PC-9 (cell line): ENCODE measurements around the gene EFCAB7. TPM values are rescaled to one million over a fixed set of nuclear protein-coding genes. Genes with fewer than 3 reads are reported as not detected.
A peak's percentile ranks its signal among the peaks of the same experiment; 100 is the strongest.

Experiments used
- BruUV-seq: library from RNA; stranded (reverse); fragments of 400-500 nt; replicated peaks from 2 replicates; lab custom pipeline; 2021; lab: Mats Ljungman, UMichigan
- CTCF ChIA-PET: fragments of 300-600 bp; sonication (Branson Sonifier 250); formaldehyde crosslinking; loops from one replicate; lab custom pipeline; 2022; ENCODE audit warnings: antibody characterized with exemption; lab: Charles Lee
- POLR2A ChIA-PET: fragments of 300-600 bp; sonication (Branson Sonifier 250); formaldehyde crosslinking; loops from one replicate; lab custom pipeline; 2022; ENCODE audit warnings: antibody characterized with exemption; ENCODE audit not compliant: unreplicated experiment; lab: Charles Lee
- DNase-seq, 2 experiments: peaks; one replicate each; pipeline versions ENCODE4 v3.0.0 to v3.0.0-alpha.2; 2015 to 2022; ENCODE audit warnings: mixed read lengths in 1 of 2
- H2AFZ ChIP-seq: fragments of 200-600 bp; sonication (generic); 2 replicates; pipeline ENCODE4 v1.8.1; 2017; ENCODE audit warnings: antibody characterized with exemption
- H3F3A ChIP-seq: fragments of 200-600 bp; sonication (generic); 2 replicates; pipeline ENCODE4 v1.8.1; 2017; ENCODE audit warnings: antibody characterized with exemption, mild to moderate bottlenecking, low read depth; ENCODE audit not compliant: insufficient read depth
- H3K27ac ChIP-seq: fragments of 200-600 bp; sonication (generic); 2 replicates; pipeline ENCODE4 v1.6.1; 2016; ENCODE audit warnings: mixed run types
- H3K27me3 ChIP-seq: fragments of 200-600 bp; sonication (generic); 2 replicates; pipeline ENCODE4 v1.6.1; 2016; ENCODE audit warnings: low read depth, mixed run types; ENCODE audit not compliant: insufficient read depth
- H3K36me3 ChIP-seq: fragments of 200-600 bp; sonication (generic); 2 replicates; pipeline ENCODE4 v1.6.1; 2016; ENCODE audit warnings: low read depth, mixed run types
- H3K4me1 ChIP-seq: fragments of 200-600 bp; sonication (generic); replicated peaks from 2 replicates; pipeline ENCODE4 v1.6.1; 2016; ENCODE audit warnings: mixed run types; ENCODE audit not compliant: insufficient read depth
- H3K4me2 ChIP-seq: fragments of 200-600 bp; sonication (generic); 2 replicates; pipeline ENCODE4 v1.6.1; 2017; ENCODE audit warnings: mixed run types
- H3K4me3 ChIP-seq: fragments of 200-600 bp; sonication (generic); 2 replicates; pipeline ENCODE4 v1.6.1; 2016; ENCODE audit warnings: mixed run types
- H3K79me2 ChIP-seq: fragments of 200-600 bp; sonication (generic); 2 replicates; pipeline ENCODE4 v1.6.1; 2017; ENCODE audit warnings: low read depth, mixed run types
- H3K9me2 ChIP-seq: fragments of 200-600 bp; sonication (generic); 2 replicates; pipeline ENCODE4 v1.8.1; 2017; ENCODE audit warnings: mild to moderate bottlenecking; ENCODE audit not compliant: insufficient read depth
- H3K9me3 ChIP-seq: fragments of 200-600 bp; sonication (generic); 2 replicates; pipeline ENCODE4 v1.8.1; 2016; ENCODE audit warnings: low read depth; ENCODE audit not compliant: insufficient read depth
- H4K20me1 ChIP-seq: fragments of 200-600 bp; sonication (generic); 2 replicates; pipeline ENCODE4 v1.8.1; 2017; ENCODE audit not compliant: insufficient read depth
- EZH2 ChIP-seq: fragments of 200-600 bp; sonication (generic); IDR thresholded peaks from 2 replicates; pipeline ENCODE4 v1.8.0; 2017; ENCODE audit warnings: antibody characterized with exemption, low read depth
- intact Hi-C: fragments of 100-400 bp; cut with micrococcal nuclease; formaldehyde crosslinking; loops from one replicate; pipeline ENCODE4 v1.10.0; 2022; ENCODE audit not compliant: unreplicated experiment
- total RNA-seq: library from RNA; stranded (reverse); gene quantifications from 2 replicates; pipeline ENCODE4 v1.2.3, GENCODE V29; 2021
- TF ChIP-seq, protein P1 (sequence below): fragments of 200-600 bp; sonication (generic); conservative IDR thresholded peaks from 2 replicates; pipeline ENCODE4 v1.6.1; 2017; ENCODE audit warnings: mixed run types, antibody characterized with exemption, mild to moderate bottlenecking, moderate library complexity

The EFCAB7 gene
- total RNA-seq, 1 experiment from 2014 or later = 11.2 TPM

DNA sequence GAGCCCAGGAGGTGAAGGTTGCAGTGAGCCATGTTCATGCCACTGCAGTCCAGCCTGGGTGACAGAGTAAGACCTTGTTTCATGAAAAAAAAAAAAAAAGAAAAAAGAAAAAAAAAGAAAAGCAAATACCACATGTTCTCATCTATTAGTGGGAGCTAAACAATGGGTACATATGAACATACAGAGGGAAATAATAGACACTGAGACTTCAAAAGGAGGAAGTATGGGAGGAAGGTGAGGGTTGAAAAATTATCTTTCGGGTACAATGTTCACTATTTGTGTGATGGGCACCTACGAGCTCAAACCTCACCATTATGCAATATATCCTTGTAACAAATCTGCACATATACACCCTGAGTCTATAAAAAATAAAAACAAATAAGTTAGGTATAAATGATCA lies 6.7 kb upstream of the EFCAB7 start:
- no TSS peak for BruUV-seq
- DNase-seq = no peak
- Histone ChIP-seq H3K4me2 (no peak overlapping the region), H3K79me2 (peaks cover 31% of the 10 kb centered on the region), H4K20me1 (no peaks in the 10 kb centered on the region), H3K27me3 (no peaks in the 10 kb centered on the region), H3K9me2 (no peaks in the 10 kb centered on the region), H3K4me3 (no peak overlapping the region), H3F3A (no peaks in the 10 kb centered on the region; the same call in 1 of the 2 replicates), H3K4me1 (peaks cover 4% of the 10 kb centered on the region), H3K27ac (no peak overlapping the region), H2AFZ (no peak overlapping the region), H3K36me3 (no peaks in the 10 kb centered on the region), H3K9me3 (no peaks in the 10 kb centered on the region)
- ChIA-PET POLR2A (no interaction called here), CTCF (no interaction called here)
- no peak for TF ChIP-seq EZH2
- TF ChIP-seq, protein P1, sequence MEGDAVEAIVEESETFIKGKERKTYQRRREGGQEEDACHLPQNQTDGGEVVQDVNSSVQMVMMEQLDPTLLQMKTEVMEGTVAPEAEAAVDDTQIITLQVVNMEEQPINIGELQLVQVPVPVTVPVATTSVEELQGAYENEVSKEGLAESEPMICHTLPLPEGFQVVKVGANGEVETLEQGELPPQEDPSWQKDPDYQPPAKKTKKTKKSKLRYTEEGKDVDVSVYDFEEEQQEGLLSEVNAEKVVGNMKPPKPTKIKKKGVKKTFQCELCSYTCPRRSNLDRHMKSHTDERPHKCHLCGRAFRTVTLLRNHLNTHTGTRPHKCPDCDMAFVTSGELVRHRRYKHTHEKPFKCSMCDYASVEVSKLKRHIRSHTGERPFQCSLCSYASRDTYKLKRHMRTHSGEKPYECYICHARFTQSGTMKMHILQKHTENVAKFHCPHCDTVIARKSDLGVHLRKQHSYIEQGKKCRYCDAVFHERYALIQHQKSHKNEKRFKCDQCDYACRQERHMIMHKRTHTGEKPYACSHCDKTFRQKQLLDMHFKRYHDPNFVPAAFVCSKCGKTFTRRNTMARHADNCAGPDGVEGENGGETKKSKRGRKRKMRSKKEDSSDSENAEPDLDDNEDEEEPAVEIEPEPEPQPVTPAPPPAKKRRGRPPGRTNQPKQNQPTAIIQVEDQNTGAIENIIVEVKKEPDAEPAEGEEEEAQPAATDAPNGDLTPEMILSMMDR = no peak
- intact Hi-C loops = no loop called here

DNA sequence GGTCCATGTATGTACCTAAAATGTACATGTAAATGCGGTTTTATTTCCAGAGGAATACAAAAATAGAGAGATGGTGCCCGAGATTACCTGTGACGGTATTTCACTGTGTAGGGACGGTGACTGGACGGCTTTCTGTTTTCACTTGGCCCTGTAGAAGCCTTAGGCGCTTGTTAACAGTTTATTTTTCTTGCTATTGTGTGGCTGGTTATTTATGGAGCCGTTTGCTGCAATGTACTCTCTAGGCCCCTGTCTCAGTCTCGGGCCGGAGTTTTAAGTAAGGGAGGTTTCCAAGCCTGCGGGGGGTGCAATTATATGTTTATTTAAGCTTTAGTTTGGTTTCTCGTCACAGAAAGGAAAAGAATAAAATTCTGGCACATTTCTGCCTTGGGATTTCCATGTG lies 413 bp downstream of the EFCAB7 start:
- Histone ChIP-seq H3K4me3 (peak overlapping the region; percentile 98), H3K9me3 (no peaks in the 10 kb centered on the region), H3F3A (peaks cover 6% of the 10 kb centered on the region; the same call in 1 of the 2 replicates), H3K27ac (peak overlapping the region; percentile 67), H3K36me3 (peaks cover 14% of the 10 kb centered on the region), H3K4me2 (peak overlapping the region; percentile 97), H3K27me3 (no peaks in the 10 kb centered on the region), H3K4me1 (peaks cover 24% of the 10 kb centered on the region), H3K79me2 (peaks cover 49% of the 10 kb centered on the region), H2AFZ (peak overlapping the region; percentile 100), H3K9me2 (no peaks in the 10 kb centered on the region), H4K20me1 (no peaks in the 10 kb centered on the region)
- DNase-seq = no peak
- BruUV-seq = TSS peak; percentile 65
- ChIA-PET POLR2A (interaction anchor here (0.7 kb wide), 3 partner anchors 89 to 1902 kb away, joined by 3 read pairs; no protein-coding TSS in a partner anchor), CTCF (interaction anchor here (1.6 kb wide), 1 partner anchor 151 kb away, joined by 3 read pairs; no protein-coding TSS in a partner anchor)
- TF ChIP-seq EZH2 = no peak
- TF ChIP-seq, protein P1 = no peak
- intact Hi-C loops = loop anchor here (2.0 to 5.0 kb wide), 2 partner anchors 157 to 206 kb away; partner anchors contain the start of gene ALG6

DNA sequence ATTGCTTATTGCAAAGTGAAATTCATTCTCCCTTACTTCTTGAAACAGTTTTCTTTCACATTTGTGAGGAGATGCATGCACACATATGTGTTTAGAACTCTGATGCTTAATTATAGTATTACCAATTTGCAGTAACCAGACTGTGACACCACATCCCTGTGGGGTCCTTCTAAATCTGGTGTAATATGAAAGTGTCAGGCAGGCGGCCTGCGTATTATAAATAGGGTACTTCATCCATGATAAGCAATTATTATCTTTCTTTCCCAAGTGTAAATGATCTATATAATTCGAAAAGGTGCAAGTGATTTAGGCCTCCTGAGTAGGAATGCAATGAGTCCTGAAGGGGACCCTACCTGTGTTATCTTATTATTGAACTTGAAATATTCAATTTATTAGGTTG lies 876 bp downstream of the EFCAB7 start:
- intact Hi-C loops = loop anchor here (5.0 kb wide), 1 partner anchor 207 kb away; no protein-coding TSS in a partner anchor
- peak overlapping the region; percentile 67 for H3K27ac ChIP-seq
- peaks cover 49% of the 10 kb centered on the region for H3K79me2 ChIP-seq
- no peaks in the 10 kb centered on the region for H3K9me2 ChIP-seq
- BruUV-seq = no TSS peak
- H2AFZ ChIP-seq = peak overlapping the region; percentile 100
- peak overlapping the region; percentile 97 for H3K4me2 ChIP-seq
- no peaks in the 10 kb centered on the region for H3K9me3 ChIP-seq
- DNase-seq = no peak
- H3K27me3 ChIP-seq = no peaks in the 10 kb centered on the region
- peaks cover 14% of the 10 kb centered on the region for H3K36me3 ChIP-seq
- POLR2A ChIA-PET = interaction anchor here (0.6 kb wide), 1 partner anchor 1222 kb away, joined by 8 read pairs; no protein-coding TSS in a partner anchor
- H3F3A ChIP-seq = peaks cover 6% of the 10 kb centered on the region; the same call in 1 of the 2 replicates
- H3K4me1 ChIP-seq = peaks cover 24% of the 10 kb centered on the region
- peak overlapping the region; percentile 98 for H3K4me3 ChIP-seq
- no peaks in the 10 kb centered on the region for H4K20me1 ChIP-seq
- CTCF ChIA-PET = interaction anchor here (1.6 kb wide), 1 partner anchor 150 kb away, joined by 3 read pairs; no protein-coding TSS in a partner anchor
- TF ChIP-seq, protein P1 = no peak
- TF ChIP-seq EZH2 = no peak
